ENCODE data around the gene SDE2.

GRCh38 chr1:225973158-225973557 is 26.0 kb downstream of the SDE2 start:
- no peak for TF ChIP-seq EZH2 (IDR thresholded peaks at IDR 0.05; ENCODE audit: borderline replicate concordance, low read length)
- TF ChIP-seq, protein P1, sequence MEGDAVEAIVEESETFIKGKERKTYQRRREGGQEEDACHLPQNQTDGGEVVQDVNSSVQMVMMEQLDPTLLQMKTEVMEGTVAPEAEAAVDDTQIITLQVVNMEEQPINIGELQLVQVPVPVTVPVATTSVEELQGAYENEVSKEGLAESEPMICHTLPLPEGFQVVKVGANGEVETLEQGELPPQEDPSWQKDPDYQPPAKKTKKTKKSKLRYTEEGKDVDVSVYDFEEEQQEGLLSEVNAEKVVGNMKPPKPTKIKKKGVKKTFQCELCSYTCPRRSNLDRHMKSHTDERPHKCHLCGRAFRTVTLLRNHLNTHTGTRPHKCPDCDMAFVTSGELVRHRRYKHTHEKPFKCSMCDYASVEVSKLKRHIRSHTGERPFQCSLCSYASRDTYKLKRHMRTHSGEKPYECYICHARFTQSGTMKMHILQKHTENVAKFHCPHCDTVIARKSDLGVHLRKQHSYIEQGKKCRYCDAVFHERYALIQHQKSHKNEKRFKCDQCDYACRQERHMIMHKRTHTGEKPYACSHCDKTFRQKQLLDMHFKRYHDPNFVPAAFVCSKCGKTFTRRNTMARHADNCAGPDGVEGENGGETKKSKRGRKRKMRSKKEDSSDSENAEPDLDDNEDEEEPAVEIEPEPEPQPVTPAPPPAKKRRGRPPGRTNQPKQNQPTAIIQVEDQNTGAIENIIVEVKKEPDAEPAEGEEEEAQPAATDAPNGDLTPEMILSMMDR (conservative IDR thresholded peaks at IDR 0.05 in 1 of 2, IDR thresholded peaks at IDR 0.05 in 1 of 2; ENCODE audit: extremely low read depth in 1 of 2, insufficient read depth in 1 of 2, low read depth in 1 of 2, low read length in 2 of 2), result no peak

All from mammary epithelial cell (primary cell).